Stomach (tissue), 9 donors: ENCODE data around the gene MTCH2. TPM values are rescaled to one million over a fixed set of nuclear protein-coding genes. Genes with fewer than 3 reads are reported as not detected.

Source experiments
- DNase-seq, 2 donors: peaks; one replicate each; pipeline versions ENCODE4 v3.0.0 to v3.0.0-alpha.2; 2013 to 2019
- H3K27ac ChIP-seq, 5 donors: fragments of 200-600 bp in 4 of 5; sonication (generic) in 4 of 5; one replicate each; pipeline ENCODE4 v1.5.1; 2013 to 2019; ENCODE audit warnings: mild to moderate bottlenecking in 1 of 5, moderate library complexity in 1 of 5
- H3K27me3 ChIP-seq, 3 donors: fragments of 200-600 bp; sonication (generic); one replicate each; pipeline ENCODE4 v1.5.1; 2017 to 2019; ENCODE audit warnings: mixed run types in 1 of 3
- H3K36me3 ChIP-seq, 4 donors: fragments of 200-600 bp; sonication (generic); 1 replicate in 3 of 4; 2 replicates in 1 of 4; pipeline ENCODE4 v1.5.1; 2016 to 2019
- H3K4me1 ChIP-seq, 4 donors: fragments of 200-600 bp; sonication (generic); one replicate each; pipeline ENCODE4 v1.5.1; 2016 to 2019
- H3K4me3 ChIP-seq, 4 donors: fragments of 200-600 bp; sonication (generic) in 3 of 4; one replicate each; pipeline ENCODE4 v1.5.1; 2016 to 2019; ENCODE audit warnings: mild to moderate bottlenecking in 1 of 4
- H3K9me3 ChIP-seq, 4 donors: fragments of 200-600 bp; sonication (generic); one replicate each; pipeline ENCODE4 v1.5.1; 2016 to 2019
- CTCF ChIP-seq, 7 experiments: fragments of 450-650 bp in 4 of 7; fragments of 200-600 bp in 3 of 7; sonication (generic) in 3 of 7; IDR thresholded peaks; one replicate each; pipeline ENCODE4 v1.5.1; 2016 to 2019; ENCODE audit warnings: antibody characterized with exemption in 7 of 7, control low read depth in 2 of 7, mild to moderate bottlenecking in 1 of 7
- EP300 ChIP-seq: sonication (generic); formaldehyde crosslinking; IDR thresholded peaks from one replicate; pipeline ENCODE4 v1.6.1; 2017; ENCODE audit warnings: antibody characterized with exemption
- POLR2A ChIP-seq, 4 donors: fragments of 450-650 bp; IDR thresholded peaks; one replicate each; pipeline ENCODE4 v1.6.1; 2016; ENCODE audit warnings: antibody characterized with exemption in 4 of 4, control low read depth in 2 of 4, mild to moderate bottlenecking in 1 of 4, moderate library complexity in 1 of 4
- POLR2AphosphoS5 ChIP-seq, 3 donors: sonication (generic); formaldehyde crosslinking; IDR thresholded peaks; one replicate each; pipeline ENCODE4 v1.6.1; 2016; ENCODE audit warnings: antibody characterized with exemption in 3 of 3
- WGBS, 5 donors: extraction: QIAGEN DNeasy Blood & Tissue Kit in 3 of 5; methylation state at CpG; one replicate each; pipeline versions ENCODE4 v1.1.5 to v1.1.7; 2013 to 2018; 5-methylcytosine and 5-hydroxymethylcytosine counted together
- intact Hi-C: fragments of 100-400 bp; cut with DNase I; formaldehyde crosslinking; loops from one replicate; pipeline ENCODE4 v1.15.1; 2023; ENCODE audit warnings: low total_unique reads
- polyA plus RNA-seq, 3 donors: library from polyadenylated mRNA; stranded (reverse); fragments of 200-250 nt; gene quantifications; one replicate each; pipeline ENCODE4 v1.2.3, GENCODE V29; 2013
- total RNA-seq, 5 donors: library from RNA; depleted of rRNA; stranded (reverse); fragments of >200 nt; gene quantifications; one replicate each; pipeline versions ENCODE4 v1.1.0 to v1.2.3, GENCODE V29; 2014 to 2016
- donor health status: healthy with polysubstance abuse.
- donor health status: Bipolar disorder and iron deficiency.
- donor health status: healthy.

Gene MTCH2
- total and polyA plus RNA-seq, 8 donors = 21.7 to 86.2 (median 45.8) TPM

DNA sequence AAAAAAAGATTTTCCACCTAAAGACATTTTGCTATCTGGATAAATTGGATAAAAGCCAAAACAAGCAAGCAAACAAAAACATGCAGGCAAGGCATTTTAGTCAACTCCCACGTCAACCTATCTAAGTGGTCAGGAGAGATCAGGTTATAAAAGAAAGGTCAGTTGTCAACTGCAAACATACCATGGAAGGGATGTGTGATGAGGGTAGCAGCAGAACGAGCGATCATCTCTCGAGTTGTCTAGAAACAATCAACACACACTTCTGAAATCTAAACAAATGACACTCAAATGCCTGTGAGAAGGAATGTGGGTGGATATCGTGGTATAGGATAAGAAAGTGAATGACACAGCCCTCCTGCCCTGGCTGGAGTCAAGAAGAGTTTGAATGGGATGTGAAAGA lies 10.9 kb downstream of the MTCH2 start:
- whole genome bisulfite sequencing, 5 donors = 62 to 72% (median 66%) methylated on average over 5 of the region's 5 CpGs
- no peak overlapping the region for H3K4me3 ChIP-seq
- no peak overlapping the region for H3K27ac ChIP-seq
- H3K36me3 ChIP-seq = peaks cover 41 to 100% (median 100%) of the 10 kb centered on the region in 4 donors
- no peaks in the 10 kb centered on the region for H3K4me1 ChIP-seq
- intact Hi-C loops = no loop called here
- no peaks in the 10 kb centered on the region for H3K9me3 ChIP-seq
- no peak for DNase-seq
- no peak for TF ChIP-seq EP300
- TF ChIP-seq POLR2A (IDR thresholded peaks at IDR 0.05) = no peak
- no peak for TF ChIP-seq CTCF (IDR thresholded peaks at IDR 0.05)
- TF ChIP-seq POLR2AphosphoS5 (IDR thresholded peaks at IDR 0.05) = no peak
- H3K27me3 ChIP-seq = no peaks in the 10 kb centered on the region

GRCh38 chr11:47628026-47628425 lies 14.3 kb downstream of the MTCH2 start:
- intact Hi-C loops = no loop called here
- WGBS, 5 donors = 79 to 83% (median 81%) methylated on average over 4 of the region's 4 CpGs
- Histone ChIP-seq H3K9me3 (no peaks in the 10 kb centered on the region), H3K4me1 (no peaks in the 10 kb centered on the region), H3K27me3 (no peaks in the 10 kb centered on the region), H3K4me3 (no peak overlapping the region), H3K27ac (no peak overlapping the region), H3K36me3 (peaks cover 41 to 100% (median 99%) of the 10 kb centered on the region in 4 donors)
- DNase-seq = no peak
- no peak for TF ChIP-seq POLR2AphosphoS5 (IDR thresholded peaks at IDR 0.05)
- no peak for TF ChIP-seq EP300
- no peak for TF ChIP-seq POLR2A (IDR thresholded peaks at IDR 0.05)
- TF ChIP-seq CTCF (IDR thresholded peaks at IDR 0.05) = no peak

- no peak for TF ChIP-seq POLR2AphosphoS5 (IDR thresholded peaks at IDR 0.05)
- no peak for TF ChIP-seq POLR2A (IDR thresholded peaks at IDR 0.05)
- no peak for TF ChIP-seq EP300
- TF ChIP-seq CTCF (IDR thresholded peaks at IDR 0.05) = no peak
- H3K9me3 ChIP-seq = no peaks in the 10 kb centered on the region
- no peaks in the 10 kb centered on the region for H3K27me3 ChIP-seq
- no peak overlapping the region for H3K4me3 ChIP-seq
- intact Hi-C loops = no loop called here
- no peak for DNase-seq
- no peak overlapping the region for H3K27ac ChIP-seq
- H3K36me3 ChIP-seq = peaks cover 56 to 100% (median 99%) of the 10 kb centered on the region in 4 donors
- H3K4me1 ChIP-seq = no peaks in the 10 kb centered on the region
- 90 to 100% (median 97%) methylated on average over 8 of the region's 8 CpGs for WGBS, 5 donors
Observed at GRCh38 chr11:47626234-47626633, 16.1 kb downstream of the MTCH2 start.

DNA sequence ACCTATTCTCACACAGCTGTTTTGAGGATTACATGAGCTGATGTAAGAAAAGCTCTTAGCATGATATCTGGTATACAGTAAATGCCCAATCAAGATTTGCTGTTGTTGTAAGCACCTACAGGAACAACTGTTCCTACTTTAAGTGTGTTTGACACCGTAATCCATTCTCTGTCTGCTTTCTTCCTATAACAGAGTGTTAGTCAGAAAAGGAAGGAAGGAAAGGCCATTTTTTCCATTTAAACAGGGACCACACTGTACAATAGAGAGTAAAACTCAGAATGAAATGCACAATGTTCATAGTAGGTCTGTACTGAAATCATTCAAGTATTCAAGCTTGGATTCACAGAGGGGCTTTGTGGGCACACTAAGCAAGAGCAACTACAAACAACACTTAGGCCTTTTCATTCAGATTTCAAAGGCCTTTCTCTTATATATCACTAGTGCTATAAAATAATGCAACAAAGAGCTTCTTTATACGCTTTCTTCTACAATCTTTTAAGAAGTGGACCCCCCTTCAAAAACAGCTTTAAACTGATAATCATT lies 21.5 kb downstream of the MTCH2 start:
- H3K4me1 ChIP-seq = peaks cover 0 to 11% (median 5%) of the 10 kb centered on the region in 4 donors
- WGBS, 5 donors = 80 to 94% (median 90%) methylated on average over 2 of the region's 2 CpGs
- H3K4me3 ChIP-seq = no peak overlapping the region
- H3K9me3 ChIP-seq = no peaks in the 10 kb centered on the region
- H3K36me3 ChIP-seq = peaks cover 53 to 91% (median 89%) of the 10 kb centered on the region in 4 donors
- no peaks in the 10 kb centered on the region for H3K27me3 ChIP-seq
- no peak for DNase-seq
- TF ChIP-seq CTCF (IDR thresholded peaks at IDR 0.05) (no peak), EP300 (no peak), POLR2AphosphoS5 (IDR thresholded peaks at IDR 0.05) (no peak), POLR2A (IDR thresholded peaks at IDR 0.05) (no peak)
- intact Hi-C loops = no loop called here
- no peak overlapping the region for H3K27ac ChIP-seq
